Measurements from ENCODE around the gene AATF.
"Not testable (repeated sequence)": the region's sequence is repeated elsewhere in the genome, so short reads cannot be mapped to it uniquely, and the experiment has no call there.

DNA sequence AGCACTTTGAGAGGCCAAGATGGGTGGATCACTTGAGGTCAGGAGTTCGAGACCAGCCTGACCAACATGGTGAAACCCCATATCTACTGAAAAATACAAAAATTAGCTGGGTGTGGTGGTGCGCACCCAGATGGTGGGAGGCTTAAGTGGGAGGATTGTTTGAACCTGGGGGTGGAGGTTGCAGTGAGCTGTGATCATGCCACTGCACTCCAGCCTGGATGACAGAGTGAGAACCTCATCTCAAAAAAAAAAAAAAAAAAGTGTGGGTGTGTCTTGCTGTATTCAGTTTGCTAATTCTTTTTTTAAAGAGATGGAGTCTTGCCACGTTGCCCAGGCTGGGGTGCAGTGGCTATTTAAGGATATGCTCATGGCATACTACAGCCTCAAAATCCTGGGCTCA is 124.7 kb downstream of the AATF start:
- TF ChIP-seq, protein P1, sequence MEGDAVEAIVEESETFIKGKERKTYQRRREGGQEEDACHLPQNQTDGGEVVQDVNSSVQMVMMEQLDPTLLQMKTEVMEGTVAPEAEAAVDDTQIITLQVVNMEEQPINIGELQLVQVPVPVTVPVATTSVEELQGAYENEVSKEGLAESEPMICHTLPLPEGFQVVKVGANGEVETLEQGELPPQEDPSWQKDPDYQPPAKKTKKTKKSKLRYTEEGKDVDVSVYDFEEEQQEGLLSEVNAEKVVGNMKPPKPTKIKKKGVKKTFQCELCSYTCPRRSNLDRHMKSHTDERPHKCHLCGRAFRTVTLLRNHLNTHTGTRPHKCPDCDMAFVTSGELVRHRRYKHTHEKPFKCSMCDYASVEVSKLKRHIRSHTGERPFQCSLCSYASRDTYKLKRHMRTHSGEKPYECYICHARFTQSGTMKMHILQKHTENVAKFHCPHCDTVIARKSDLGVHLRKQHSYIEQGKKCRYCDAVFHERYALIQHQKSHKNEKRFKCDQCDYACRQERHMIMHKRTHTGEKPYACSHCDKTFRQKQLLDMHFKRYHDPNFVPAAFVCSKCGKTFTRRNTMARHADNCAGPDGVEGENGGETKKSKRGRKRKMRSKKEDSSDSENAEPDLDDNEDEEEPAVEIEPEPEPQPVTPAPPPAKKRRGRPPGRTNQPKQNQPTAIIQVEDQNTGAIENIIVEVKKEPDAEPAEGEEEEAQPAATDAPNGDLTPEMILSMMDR (IDR thresholded peaks at IDR 0.05; ENCODE audit: low read depth, low read length): not testable (repeated sequence)
- TF ChIP-seq, protein P2, sequence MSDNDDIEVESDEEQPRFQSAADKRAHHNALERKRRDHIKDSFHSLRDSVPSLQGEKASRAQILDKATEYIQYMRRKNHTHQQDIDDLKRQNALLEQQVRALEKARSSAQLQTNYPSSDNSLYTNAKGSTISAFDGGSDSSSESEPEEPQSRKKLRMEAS (IDR thresholded peaks at IDR 0.05; ENCODE audit: low read depth, low read length): not testable (repeated sequence)

Data from NB4 (cell line).